ENCODE results near the gene APBA2. TPM values are rescaled to one million over a fixed set of nuclear protein-coding genes. Genes with fewer than 3 reads are reported as not detected.

The APBA2 gene
- total and polyA plus RNA-seq, 2 of the 13 experiments (the other 11 are each of a cell fraction or from before 2014, with no cell fraction given) = 0.62 to 2.3 TPM

DNA sequence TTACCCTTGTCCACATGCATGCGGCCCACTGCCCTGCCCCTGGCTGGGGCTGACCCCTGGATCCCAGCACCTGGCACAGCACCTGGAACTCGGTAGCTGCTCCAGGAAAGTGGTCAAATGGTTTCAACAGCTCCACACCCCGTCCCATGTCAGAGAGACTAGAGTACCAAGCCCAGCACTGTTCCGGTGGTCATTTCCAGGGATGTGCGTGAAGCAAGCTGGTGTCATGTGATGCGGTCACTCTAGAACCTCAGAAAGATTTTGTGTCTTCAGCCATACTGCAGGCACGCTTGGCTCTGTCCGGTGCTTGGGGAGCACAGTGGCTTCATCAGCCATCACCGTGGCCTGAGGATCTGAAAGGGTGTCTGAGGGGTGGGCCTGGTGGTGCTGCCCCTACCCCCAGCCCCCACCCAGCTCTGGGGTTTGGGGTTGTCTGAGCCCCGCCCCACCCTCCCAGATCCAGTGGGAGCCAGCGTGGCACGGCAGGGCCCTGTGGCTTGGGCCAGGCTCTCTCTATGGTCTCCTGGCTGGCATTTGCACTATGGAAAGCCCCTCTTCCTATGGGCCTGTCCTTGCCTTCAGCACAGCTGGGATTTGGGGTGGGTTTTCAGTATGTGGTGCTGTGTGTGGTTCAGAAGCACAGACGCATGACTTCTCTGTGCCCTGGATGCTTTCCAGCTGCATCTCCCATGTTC, 15.3 kb downstream of the APBA2 start:
- 87% methylated on average over 12 of the region's 13 CpGs for WGBS (ENCODE audit: low lambda C conversion rate)
- CTCF ChIA-PET (ENCODE audit: low intra/inter-chr PET ratio, low total read pairs) = no interaction called here
- no peak for FAIRE-seq
- Histone ChIP-seq H3K27ac (ENCODE audit: extremely low read length, insufficient read depth, low read length) (no peak overlapping the region), H3K4me3 (replicated peaks in 1 of 3; ENCODE audit: insufficient read depth in 1 of 3, low read depth in 2 of 3, low read length in 3 of 3) (no peak overlapping the region), H3K9me3 (ENCODE audit: low read length) (no peaks in the 10 kb centered on the region), H4K20me1 (ENCODE audit: insufficient read depth, low read length) (no peaks in the 10 kb centered on the region), H3K27me3 (ENCODE audit: control insufficient read depth in 1 of 2, insufficient read depth in 2 of 2, low read length in 2 of 2) (0 out of 5 replicates have a peak, but pooled peaks cover 0 to 3% of the 10 kb centered on the region in 2 experiments), H3K4me2 (ENCODE audit: low read depth, low read length) (no peak overlapping the region), H3K4me1 (ENCODE audit: insufficient read depth, low read length) (no peaks in the 10 kb centered on the region), H3K9ac (ENCODE audit: insufficient read depth, low read depth, low read length) (no peak overlapping the region), H2AFZ (ENCODE audit: low read length) (no peak overlapping the region), H3K79me2 (ENCODE audit: insufficient read depth, low read length) (no peaks in the 10 kb centered on the region), H3K36me3 (replicated peaks in 1 of 2; ENCODE audit: control insufficient read depth in 1 of 2, insufficient read depth in 2 of 2, low read length in 2 of 2) (no peaks in the 10 kb centered on the region)
- intact Hi-C loops (cut with micrococcal nuclease; ENCODE audit: unreplicated experiment) (no loop called here), in situ Hi-C loops (cut with HindIII; ENCODE audit: extremely low pct_ligation_motif_present, low pct_unique_long_range_greater_than_20kb) (no loop called here)
- POLR2A ChIA-PET = no interaction called here
- DNase-seq (ENCODE audit: low spot score) = no peak
- ATAC-seq = no peak
- TF ChIP-seq GATAD2A (CRISPR knock-in tag; IDR thresholded peaks at IDR 0.05) (no peak), DDIT3 (CRISPR knock-in tag; IDR thresholded peaks at IDR 0.05) (no peak), ZBTB26 (CRISPR knock-in tag; IDR thresholded peaks at IDR 0.05; ENCODE audit: borderline replicate concordance) (no peak), ZNF724P (CRISPR knock-in tag; IDR thresholded peaks at IDR 0.05; ENCODE audit: borderline replicate concordance) (no peak), ZNF264 (CRISPR knock-in tag; IDR thresholded peaks at IDR 0.05) (no peak), ZNF17 (CRISPR knock-in tag; IDR thresholded peaks at IDR 0.05) (no peak), GTF2F1 (IDR thresholded peaks at IDR 0.05; ENCODE audit: low read length) (no peak), MTF1 (CRISPR knock-in tag; IDR thresholded peaks at IDR 0.05) (no peak), FUBP1 (CRISPR knock-in tag; IDR thresholded peaks at IDR 0.05; ENCODE audit: borderline replicate concordance) (no peak), CSRNP1 (CRISPR knock-in tag; IDR thresholded peaks at IDR 0.05) (no peak), MBNL3 (CRISPR knock-in tag; conservative IDR thresholded peaks at IDR 0.05) (no peak), SOX5 (CRISPR knock-in tag; IDR thresholded peaks at IDR 0.05; ENCODE audit: borderline replicate concordance) (no peak)
- BruUV-seq (replicated peaks) = no TSS peak

Measured in HepG2 (cell line).